ENCODE results near the gene CNOT9.
A peak's percentile ranks its signal among the peaks of the same experiment; 100 is the strongest.

The CNOT9 gene

GRCh38 chr2:218555527-218555926 is 13.1 kb upstream of the CNOT9 start:
- Histone ChIP-seq H3K9ac (ENCODE audit: low read length) (no peak overlapping the region), H3K27me3 (replicated peaks; ENCODE audit: control insufficient read depth, insufficient read depth, low read length) (no peaks in the 10 kb centered on the region), H3K4me1 (ENCODE audit: control insufficient read depth, insufficient read depth, low read length) (no peaks in the 10 kb centered on the region), H3K4me3 (ENCODE audit: low read length) (no peak overlapping the region), H3K9me3 (ENCODE audit: control insufficient read depth, low read length) (no peaks in the 10 kb centered on the region), H3K36me3 (ENCODE audit: control insufficient read depth, insufficient read depth, low read length, severe bottlenecking) (peaks cover 59% of the 10 kb centered on the region)
- DNase-seq (ENCODE audit: low read depth), result no peak

DNA sequence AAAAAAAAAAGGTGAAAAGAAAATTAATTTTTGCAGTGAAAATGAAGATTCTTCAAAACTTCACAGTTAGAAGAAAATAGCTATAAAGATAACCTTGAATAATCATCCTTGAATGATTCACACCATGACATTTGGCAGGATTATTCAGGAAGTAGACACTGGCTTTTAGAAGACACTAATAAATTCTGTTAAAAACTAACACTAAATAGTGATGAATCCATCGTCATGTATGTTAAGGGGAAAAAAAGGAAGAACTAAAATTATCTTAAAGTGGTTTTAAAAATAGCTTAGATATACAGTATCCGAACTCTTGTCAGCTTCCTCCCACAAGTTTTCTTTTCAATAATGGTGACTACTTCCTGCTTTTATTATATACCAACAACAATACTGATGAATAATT is 10.7 kb upstream of the CNOT9 start:
- Histone ChIP-seq H3K4me3 (ENCODE audit: low read length) (no peak overlapping the region), H3K4me1 (ENCODE audit: control insufficient read depth, insufficient read depth, low read length) (no peaks in the 10 kb centered on the region), H3K9me3 (ENCODE audit: control insufficient read depth, low read length) (no peaks in the 10 kb centered on the region), H3K27me3 (replicated peaks; ENCODE audit: control insufficient read depth, insufficient read depth, low read length) (no peaks in the 10 kb centered on the region), H3K9ac (ENCODE audit: low read length) (no peak overlapping the region), H3K36me3 (ENCODE audit: control insufficient read depth, insufficient read depth, low read length, severe bottlenecking) (peaks cover 62% of the 10 kb centered on the region)
- DNase-seq (ENCODE audit: low read depth), result no peak

DNA sequence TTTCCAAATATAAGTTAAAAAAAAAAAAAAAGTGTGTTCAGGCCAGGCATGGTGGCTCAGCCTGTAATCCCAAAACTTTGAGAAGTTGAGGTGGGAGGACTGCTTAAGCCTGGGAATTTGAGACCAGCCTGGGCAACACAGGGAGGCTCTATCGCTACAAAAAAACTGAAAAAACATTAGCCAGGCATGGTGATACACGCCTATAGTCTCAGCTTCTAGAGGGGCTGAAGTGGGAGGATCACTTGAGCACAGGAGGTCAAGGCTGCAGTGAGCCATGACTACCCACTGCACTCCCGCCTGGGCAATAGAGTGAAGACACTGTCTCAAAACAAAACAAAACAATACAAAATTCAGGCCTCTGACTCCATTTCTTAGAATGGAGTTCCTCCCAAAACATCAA is 9.7 kb upstream of the CNOT9 start:
- peaks cover 53% of the 10 kb centered on the region for H3K36me3 ChIP-seq (ENCODE audit: control insufficient read depth, insufficient read depth, low read length, severe bottlenecking)
- H3K4me3 ChIP-seq (ENCODE audit: low read length), result no peak overlapping the region
- no peak for DNase-seq (ENCODE audit: low read depth)
- no peaks in the 10 kb centered on the region for H3K4me1 ChIP-seq (ENCODE audit: control insufficient read depth, insufficient read depth, low read length)
- H3K27me3 ChIP-seq (replicated peaks; ENCODE audit: control insufficient read depth, insufficient read depth, low read length), result no peaks in the 10 kb centered on the region
- no peaks in the 10 kb centered on the region for H3K9me3 ChIP-seq (ENCODE audit: control insufficient read depth, low read length)
- no peak overlapping the region for H3K9ac ChIP-seq (ENCODE audit: low read length)

- peaks cover 32% of the 10 kb centered on the region for H3K36me3 ChIP-seq (ENCODE audit: control insufficient read depth, insufficient read depth, low read length, severe bottlenecking)
- H3K9me3 ChIP-seq (ENCODE audit: control insufficient read depth, low read length), result no peaks in the 10 kb centered on the region
- H3K27me3 ChIP-seq (replicated peaks; ENCODE audit: control insufficient read depth, insufficient read depth, low read length), result no peaks in the 10 kb centered on the region
- no peak overlapping the region for H3K4me3 ChIP-seq (ENCODE audit: low read length)
- no peak overlapping the region for H3K9ac ChIP-seq (ENCODE audit: low read length)
- no peak for DNase-seq (ENCODE audit: low read depth)
- peaks cover 11% of the 10 kb centered on the region for H3K4me1 ChIP-seq (ENCODE audit: control insufficient read depth, insufficient read depth, low read length)
These were observed 4.6 kb upstream of the CNOT9 start for GRCh38 chr2:218564056-218564455.

DNA sequence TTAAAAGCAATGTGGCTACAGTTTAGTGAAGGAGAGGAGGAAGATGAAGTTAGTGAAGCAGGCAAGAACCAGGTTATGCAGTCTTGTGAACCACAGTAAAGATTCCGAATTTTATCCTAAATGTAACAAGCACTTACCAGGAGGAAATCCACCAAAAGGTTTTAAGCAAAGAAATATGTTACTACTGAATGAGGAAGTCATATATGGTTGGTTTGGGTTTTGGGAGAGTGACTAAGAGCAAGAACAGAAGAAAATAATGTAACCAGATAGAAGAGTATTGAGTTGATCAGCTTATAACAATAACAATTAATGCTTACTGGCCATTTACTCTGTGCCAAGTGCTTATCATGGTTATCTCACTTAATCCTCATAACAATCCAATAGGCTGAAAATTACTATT is 2.3 kb upstream of the CNOT9 start:
- Histone ChIP-seq H3K4me1 (ENCODE audit: control insufficient read depth, insufficient read depth, low read length) (peaks cover 30% of the 10 kb centered on the region), H3K9ac (ENCODE audit: low read length) (no peak overlapping the region), H3K9me3 (ENCODE audit: control insufficient read depth, low read length) (no peaks in the 10 kb centered on the region), H3K4me3 (ENCODE audit: low read length) (no peak overlapping the region), H3K36me3 (ENCODE audit: control insufficient read depth, insufficient read depth, low read length, severe bottlenecking) (peaks cover 12% of the 10 kb centered on the region), H3K27me3 (replicated peaks; ENCODE audit: control insufficient read depth, insufficient read depth, low read length) (no peaks in the 10 kb centered on the region)
- DNase-seq (ENCODE audit: low read depth), result no peak

GRCh38 chr2:218567797-218568189 is 846 bp upstream of the CNOT9 start:
- H3K4me1 ChIP-seq (ENCODE audit: control insufficient read depth, insufficient read depth, low read length), result peaks cover 30% of the 10 kb centered on the region
- DNase-seq (ENCODE audit: low read depth), result no peak
- no peaks in the 10 kb centered on the region for H3K9me3 ChIP-seq (ENCODE audit: control insufficient read depth, low read length)
- H3K36me3 ChIP-seq (ENCODE audit: control insufficient read depth, insufficient read depth, low read length, severe bottlenecking), result peaks cover 7% of the 10 kb centered on the region
- no peaks in the 10 kb centered on the region for H3K27me3 ChIP-seq (replicated peaks; ENCODE audit: control insufficient read depth, insufficient read depth, low read length)
- peak overlapping the region; percentile 91 for H3K4me3 ChIP-seq (ENCODE audit: low read length)
- peak overlapping the region; percentile 92 for H3K9ac ChIP-seq (ENCODE audit: low read length)

DNA sequence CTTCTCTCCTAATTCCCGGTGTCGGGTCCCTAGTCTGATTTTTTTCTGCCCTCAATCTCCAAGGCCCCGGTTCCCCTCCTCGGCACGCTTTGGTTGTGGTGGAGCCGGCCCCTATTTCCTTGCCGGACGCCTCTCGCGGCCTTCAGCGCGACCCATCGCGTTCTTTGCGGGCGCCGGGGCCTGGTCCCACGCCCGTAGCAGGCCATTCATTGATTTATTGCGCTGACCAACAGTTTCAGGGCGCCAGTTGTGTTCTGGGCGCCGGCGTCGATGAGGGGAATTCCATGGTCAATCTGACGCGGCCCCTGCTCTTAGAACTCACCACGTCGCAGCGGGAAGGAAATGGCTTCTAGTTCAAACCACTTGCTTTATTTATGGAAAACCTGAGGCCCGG is 396 bp downstream of the CNOT9 start:
- H3K9ac ChIP-seq (ENCODE audit: low read length), result peak overlapping the region; percentile 94
- peak; percentile 84 for DNase-seq (ENCODE audit: low read depth)
- peaks cover 30% of the 10 kb centered on the region for H3K4me1 ChIP-seq (ENCODE audit: control insufficient read depth, insufficient read depth, low read length)
- H3K36me3 ChIP-seq (ENCODE audit: control insufficient read depth, insufficient read depth, low read length, severe bottlenecking), result peaks cover 8% of the 10 kb centered on the region
- peak overlapping the region; percentile 91 for H3K4me3 ChIP-seq (ENCODE audit: low read length)
- H3K27me3 ChIP-seq (replicated peaks; ENCODE audit: control insufficient read depth, insufficient read depth, low read length), result no peaks in the 10 kb centered on the region
- no peaks in the 10 kb centered on the region for H3K9me3 ChIP-seq (ENCODE audit: control insufficient read depth, low read length)

- H3K9ac ChIP-seq (ENCODE audit: low read length), result peak overlapping the region; percentile 94
- peak overlapping the region; percentile 91 for H3K4me3 ChIP-seq (ENCODE audit: low read length)
- H3K27me3 ChIP-seq (replicated peaks; ENCODE audit: control insufficient read depth, insufficient read depth, low read length), result no peaks in the 10 kb centered on the region
- H3K9me3 ChIP-seq (ENCODE audit: control insufficient read depth, low read length), result no peaks in the 10 kb centered on the region
- DNase-seq (ENCODE audit: low read depth), result peak; percentile 73
- peaks cover 15% of the 10 kb centered on the region for H3K36me3 ChIP-seq (ENCODE audit: control insufficient read depth, insufficient read depth, low read length, severe bottlenecking)
- H3K4me1 ChIP-seq (ENCODE audit: control insufficient read depth, insufficient read depth, low read length), result peaks cover 35% of the 10 kb centered on the region
These were observed 1.2 kb downstream of the CNOT9 start for GRCh38 chr2:218569661-218570500.

DNA sequence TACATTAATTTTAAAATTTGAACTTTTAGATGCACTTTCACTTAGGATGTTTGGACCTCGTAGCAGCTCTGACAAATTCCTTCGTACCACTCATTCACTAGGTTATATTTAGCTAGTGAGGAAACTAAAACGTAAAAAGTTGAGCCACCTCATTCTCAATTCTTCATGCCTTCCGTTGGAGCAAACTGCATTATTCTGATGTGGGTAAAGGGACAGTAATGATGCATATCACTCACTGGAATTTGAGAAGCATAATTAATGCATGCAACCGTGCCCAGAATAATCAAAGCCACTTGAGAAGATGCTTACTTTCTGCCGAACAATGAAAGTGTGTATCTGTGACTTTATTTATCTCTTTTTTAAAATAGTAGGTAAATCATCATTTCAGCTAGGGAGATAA is 2.2 kb downstream of the CNOT9 start:
- DNase-seq (ENCODE audit: low read depth), result peak; percentile 69
- peaks cover 17% of the 10 kb centered on the region for H3K36me3 ChIP-seq (ENCODE audit: control insufficient read depth, insufficient read depth, low read length, severe bottlenecking)

GRCh38 chr2:218576854-218577253 is 8.2 kb downstream of the CNOT9 start:
- H3K9me3 ChIP-seq (ENCODE audit: control insufficient read depth, low read length), result no peaks in the 10 kb centered on the region
- H3K4me3 ChIP-seq (ENCODE audit: low read length), result no peak overlapping the region
- no peak overlapping the region for H3K9ac ChIP-seq (ENCODE audit: low read length)
- H3K36me3 ChIP-seq (ENCODE audit: control insufficient read depth, insufficient read depth, low read length, severe bottlenecking), result peaks cover 23% of the 10 kb centered on the region
- DNase-seq (ENCODE audit: low read depth), result no peak
- H3K27me3 ChIP-seq (replicated peaks; ENCODE audit: control insufficient read depth, insufficient read depth, low read length), result no peaks in the 10 kb centered on the region
- peaks cover 5% of the 10 kb centered on the region for H3K4me1 ChIP-seq (ENCODE audit: control insufficient read depth, insufficient read depth, low read length)

More for the DNA sequence above, 2.2 kb downstream of the CNOT9 start:
- Histone ChIP-seq H3K4me1 (ENCODE audit: control insufficient read depth, insufficient read depth, low read length) (peaks cover 35% of the 10 kb centered on the region), H3K4me3 (ENCODE audit: low read length) (peak overlapping the region; percentile 91), H3K9me3 (ENCODE audit: control insufficient read depth, low read length) (no peaks in the 10 kb centered on the region), H3K27me3 (replicated peaks; ENCODE audit: control insufficient read depth, insufficient read depth, low read length) (no peaks in the 10 kb centered on the region), H3K9ac (ENCODE audit: low read length) (peak overlapping the region; percentile 94)

- Histone ChIP-seq H3K9me3 (ENCODE audit: control insufficient read depth, low read length) (no peaks in the 10 kb centered on the region), H3K4me1 (ENCODE audit: control insufficient read depth, insufficient read depth, low read length) (peaks cover 5% of the 10 kb centered on the region), H3K27me3 (replicated peaks; ENCODE audit: control insufficient read depth, insufficient read depth, low read length) (no peaks in the 10 kb centered on the region), H3K4me3 (ENCODE audit: low read length) (no peak overlapping the region), H3K9ac (ENCODE audit: low read length) (no peak overlapping the region), H3K36me3 (ENCODE audit: control insufficient read depth, insufficient read depth, low read length, severe bottlenecking) (peaks cover 21% of the 10 kb centered on the region)
- no peak for DNase-seq (ENCODE audit: low read depth)
These were observed 9.0 kb downstream of the CNOT9 start for GRCh38 chr2:218577482-218578220.
